HG03139 (cell line): ENCODE measurements around the gene MACF1.
"Not testable (repeated sequence)": the region's sequence is repeated elsewhere in the genome, so short reads cannot be mapped to it uniquely, and the experiment has no call there.

Experiments
- ATAC-seq: cut with Tn5 transposase; IDR thresholded peaks from one replicate; pipeline ENCODE4 v1.9.1; 2021; ENCODE audit not compliant: unreplicated experiment

Gene MACF1

DNA sequence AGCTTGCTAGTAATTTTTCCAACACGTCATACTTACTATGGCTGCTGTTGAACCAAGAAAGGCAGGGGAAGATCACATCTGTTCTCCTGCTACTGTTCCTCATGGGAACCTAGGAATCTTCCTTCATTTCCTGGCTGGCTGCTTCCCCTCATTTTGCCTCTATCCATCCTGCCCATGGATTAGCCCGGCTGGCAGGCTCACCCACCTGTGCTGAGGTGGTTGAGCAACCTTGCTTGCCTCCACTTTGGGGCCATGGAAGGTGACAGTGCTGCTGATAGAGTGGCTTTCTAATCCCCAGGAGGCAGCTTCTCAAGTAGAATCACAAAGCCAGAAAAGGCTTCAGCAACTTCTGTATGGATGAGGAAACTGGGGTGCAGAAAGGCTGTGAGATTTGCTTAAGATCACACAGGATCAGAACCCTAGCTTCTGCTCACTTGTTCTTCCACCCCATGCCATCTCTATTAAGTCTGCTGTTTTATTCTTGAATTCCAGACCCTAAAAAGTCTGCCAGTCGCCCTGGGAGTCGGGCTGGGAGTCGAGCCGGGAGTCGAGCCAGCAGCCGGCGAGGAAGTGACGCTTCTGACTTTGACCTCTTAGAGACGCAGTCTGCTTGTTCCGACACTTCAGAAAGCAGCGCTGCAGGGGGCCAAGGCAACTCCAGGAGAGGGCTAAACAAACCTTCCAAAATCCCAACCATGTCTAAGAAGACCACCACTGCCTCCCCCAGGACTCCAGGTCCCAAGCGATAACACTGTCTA, 280.7 kb downstream of the MACF1 start:
- ATAC-seq = no peak

DNA sequence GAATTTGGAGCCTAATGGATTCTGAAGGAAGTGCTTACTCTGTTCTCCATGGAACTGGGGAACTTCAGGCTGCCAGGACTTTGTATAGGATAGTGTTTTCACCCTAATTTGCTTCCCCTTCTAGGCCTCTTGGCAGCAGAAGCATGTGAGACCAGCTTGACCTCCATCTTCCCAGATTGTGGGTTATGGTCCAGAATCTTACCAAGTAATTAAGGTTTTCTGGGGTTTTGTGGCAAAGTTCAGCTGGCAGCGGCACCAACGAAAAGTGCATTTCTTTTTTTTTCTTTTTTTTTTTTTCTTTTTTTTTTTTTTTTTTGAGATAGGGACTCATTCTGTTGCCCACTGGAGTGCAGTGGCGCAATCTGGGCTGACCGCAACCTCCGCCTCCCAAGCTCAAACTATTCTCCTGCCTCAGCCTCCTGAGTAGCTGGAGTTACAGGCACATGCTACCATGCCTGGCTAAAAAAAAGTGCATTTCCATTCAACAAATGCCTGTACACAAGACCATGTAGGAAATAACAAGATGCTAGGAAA, 283.6 kb downstream of the MACF1 start:
- ATAC-seq = no peak

DNA sequence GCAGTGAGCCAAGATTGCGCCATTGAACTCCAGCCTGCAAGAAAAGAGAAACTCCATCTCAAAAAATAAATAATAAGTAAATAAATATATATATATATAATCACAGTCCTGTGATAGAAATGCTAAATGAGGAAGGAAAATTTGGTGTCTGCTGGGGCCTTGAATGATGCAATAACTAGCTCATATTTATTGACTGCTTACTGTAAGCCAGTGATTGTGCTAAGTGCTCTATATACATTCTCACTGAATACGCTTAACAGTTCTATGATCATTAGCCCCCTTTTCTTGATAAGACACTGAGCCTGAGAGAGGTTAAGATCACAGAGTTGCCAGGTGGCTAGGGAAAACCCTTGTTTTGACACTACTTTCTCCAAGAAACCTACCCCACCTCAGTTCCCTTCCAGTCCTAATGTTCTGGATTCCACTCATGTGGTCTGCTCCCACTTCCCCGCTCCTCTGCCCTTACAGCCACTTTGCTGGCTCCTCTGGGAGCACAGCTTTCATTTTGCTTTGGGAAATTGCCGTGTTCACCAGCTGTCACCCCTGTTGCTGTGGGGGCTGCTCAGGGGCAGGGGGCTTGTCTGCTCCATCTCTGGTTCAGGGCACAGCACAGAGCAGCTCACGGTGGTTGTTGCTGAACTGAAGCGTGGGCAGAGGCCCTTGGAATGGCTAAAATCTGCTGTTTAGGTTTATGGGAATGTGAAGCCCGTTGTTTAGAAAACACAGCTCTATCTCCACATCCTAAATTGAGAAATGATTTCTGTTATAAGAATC, 284.5 kb downstream of the MACF1 start:
- no peak for ATAC-seq

DNA sequence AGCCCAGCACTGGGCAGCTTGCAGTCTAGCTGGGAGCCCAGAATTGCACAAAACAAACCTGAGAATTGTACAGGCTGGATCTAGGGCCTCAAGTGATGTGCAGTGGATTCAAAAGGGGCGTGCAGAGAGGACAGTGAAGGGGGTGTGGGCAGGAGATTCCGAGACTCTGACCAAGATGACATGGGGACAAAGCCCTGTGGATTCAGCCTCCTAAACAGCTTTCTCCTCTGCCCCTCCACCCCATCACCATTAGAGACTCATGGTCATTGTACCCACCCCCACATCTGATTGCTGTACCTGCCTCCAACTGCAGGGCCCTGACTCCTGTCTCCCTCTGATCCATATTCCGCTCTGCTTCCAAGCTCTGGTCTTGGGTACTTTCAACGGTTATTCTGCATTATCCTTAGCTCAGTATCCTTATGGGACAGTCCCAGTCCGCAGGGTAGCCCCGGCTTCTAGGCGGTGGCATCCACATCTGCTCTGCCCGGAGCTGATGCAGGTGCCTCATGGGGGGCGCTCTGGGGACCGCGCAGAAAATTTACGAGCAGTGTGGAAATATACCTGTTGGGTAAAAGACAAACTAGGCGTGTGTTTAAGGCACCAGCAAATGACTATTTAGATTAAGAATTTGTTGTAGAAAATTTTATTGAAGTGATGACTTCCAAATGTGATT, 285.2 kb downstream of the MACF1 start:
- ATAC-seq = no peak

DNA sequence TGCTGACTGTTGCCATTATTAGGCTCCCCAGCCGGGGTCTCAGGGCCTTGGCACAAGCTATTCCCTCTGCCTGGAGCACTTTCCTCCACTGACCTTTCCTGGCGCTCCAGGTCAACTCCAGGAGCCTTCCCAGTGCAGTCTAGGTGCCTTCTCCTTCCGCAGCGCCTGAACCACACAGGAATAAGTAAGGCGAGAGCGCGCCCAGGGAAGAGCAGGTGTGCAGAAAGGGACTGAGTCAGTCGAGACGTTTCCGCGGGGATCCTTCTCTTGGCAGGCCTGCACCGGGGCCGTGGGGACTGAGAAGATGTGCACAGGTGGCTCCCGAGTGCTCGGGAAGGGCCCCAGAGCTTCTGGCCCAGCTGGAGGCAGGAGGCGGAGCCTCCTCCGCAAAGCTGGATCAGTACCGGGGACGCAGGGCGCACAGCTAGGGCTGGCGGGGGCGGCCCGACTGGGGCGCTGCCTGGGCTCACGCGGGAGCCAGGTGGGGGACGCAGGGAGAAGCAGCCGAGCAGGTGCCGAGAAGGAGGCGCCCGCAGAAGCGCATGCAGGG, 286.2 kb downstream of the MACF1 start:
- no peak for ATAC-seq

DNA sequence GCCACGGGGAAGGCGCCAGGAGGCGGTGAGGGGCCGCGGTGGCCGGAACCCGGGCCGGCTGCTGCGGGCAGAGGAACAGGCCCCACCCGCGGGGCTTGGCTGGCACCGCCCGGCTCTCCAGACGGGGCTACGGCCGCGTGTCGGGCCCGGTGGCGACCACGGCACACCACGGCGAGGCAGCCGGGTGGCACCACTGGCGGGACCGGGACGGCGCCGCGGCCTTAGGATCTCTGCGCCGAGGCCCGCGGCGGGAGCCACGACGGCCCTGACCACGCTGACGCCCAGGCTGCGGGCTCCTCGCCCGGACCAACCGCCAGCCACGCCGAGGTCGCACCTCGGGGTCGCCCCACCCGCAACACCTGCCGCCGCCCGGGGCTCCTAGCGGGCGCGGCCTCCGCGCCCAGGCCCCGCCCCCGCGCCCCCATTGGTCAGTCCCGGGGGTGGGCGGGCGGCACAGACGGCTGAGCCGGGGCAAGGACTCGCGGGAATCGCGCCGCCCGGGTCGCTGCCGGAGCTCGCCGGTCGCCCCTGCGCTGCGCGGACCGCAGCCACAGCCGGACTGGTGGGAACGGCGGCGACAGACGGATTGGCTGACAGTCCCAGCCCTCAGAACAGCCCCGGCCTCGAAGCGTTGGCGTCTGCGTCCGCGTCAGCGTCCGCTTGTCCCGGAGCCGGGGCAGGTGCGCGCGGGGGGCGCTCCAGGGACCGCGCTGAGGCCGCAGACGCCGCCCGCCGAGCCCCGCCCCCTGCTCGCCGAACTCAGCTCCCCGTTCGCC, 286.8 kb downstream of the MACF1 start, which contains the start of gene BMP8A:
TSS of gene BMP8A (plus strand) at position 491 of the 776 bp plus-strand sequence. CDS start 356 bp downstream, outside the sequence.
- peak; percentile 62 for ATAC-seq

DNA sequence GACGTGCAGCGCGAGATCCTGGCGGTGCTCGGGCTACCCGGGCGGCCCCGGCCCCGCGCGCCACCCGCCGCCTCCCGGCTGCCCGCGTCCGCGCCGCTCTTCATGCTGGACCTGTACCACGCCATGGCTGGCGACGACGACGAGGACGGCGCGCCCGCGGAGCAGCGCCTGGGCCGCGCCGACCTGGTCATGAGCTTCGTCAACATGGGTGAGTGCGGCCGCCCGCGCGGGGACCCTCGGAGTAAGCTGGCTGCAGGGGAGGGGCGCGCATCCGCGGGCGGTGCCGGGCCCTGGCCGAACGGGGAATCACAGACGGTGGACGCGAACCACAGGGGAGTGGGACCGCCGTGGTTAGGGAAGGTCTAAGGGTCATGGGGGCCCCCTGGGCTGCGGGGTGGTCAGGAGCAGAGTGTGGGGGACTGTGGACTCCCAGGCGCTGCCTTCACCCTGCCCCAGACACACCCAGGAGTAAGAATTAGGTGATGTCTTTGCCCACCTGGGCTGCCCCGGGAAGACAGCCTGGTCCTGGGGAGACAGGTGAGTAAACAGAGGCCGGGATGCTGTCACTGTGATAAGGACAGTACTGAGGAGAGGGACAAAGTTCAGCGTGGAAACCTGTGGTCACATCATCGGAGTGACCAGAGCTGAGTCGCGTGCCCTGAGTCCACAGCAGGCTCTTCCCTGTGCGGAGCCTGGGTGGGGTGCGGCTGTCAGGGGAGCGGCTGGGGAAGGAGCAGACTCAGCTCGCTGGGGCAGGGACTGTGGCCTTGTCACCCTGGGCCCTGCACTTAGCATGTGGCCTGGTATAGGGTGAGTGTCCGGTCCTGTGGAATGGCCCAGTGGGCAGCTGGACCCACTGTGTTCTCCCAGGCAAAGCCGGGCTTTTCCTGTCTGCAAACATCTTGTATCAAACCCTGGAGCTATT, 287.9 kb downstream of the MACF1 start:
- ATAC-seq = not testable (repeated sequence)

DNA sequence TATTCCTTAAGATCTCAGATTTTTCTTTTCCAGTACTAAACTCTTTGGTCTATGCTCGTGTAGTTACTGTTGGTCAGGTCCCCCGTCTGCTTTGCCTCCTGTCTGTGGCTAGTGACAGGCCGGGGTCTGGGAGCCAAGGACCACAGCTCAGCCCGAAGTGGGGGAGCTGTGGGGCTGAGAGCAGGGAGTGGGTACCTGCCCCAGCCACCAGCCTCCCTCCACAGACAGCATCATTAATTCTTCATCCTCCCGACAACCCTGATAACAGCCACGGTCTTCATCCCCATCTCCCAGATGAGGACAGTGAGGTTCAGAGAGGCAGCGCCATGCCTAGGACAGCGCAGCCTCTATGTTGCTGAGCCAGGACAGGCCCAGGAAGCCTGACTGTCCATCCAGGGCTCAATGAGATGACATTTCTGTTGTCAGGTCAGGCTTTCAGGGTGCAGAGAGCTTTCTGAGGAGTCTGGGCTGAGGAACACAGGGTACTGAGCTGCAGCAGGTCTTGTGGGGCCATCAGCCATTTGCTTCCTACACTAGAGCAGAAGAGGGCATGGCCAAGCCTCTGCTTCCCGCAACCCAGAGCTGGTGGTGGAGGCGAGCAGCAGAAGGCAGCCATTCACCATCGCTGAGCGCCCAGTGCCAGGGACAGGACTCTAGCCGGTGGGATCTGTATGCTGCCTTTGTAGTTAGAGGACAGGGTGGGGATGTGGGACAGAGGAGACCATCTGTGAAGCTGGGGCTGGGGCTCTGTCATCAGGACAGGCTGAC, 288.7 kb downstream of the MACF1 start:
- ATAC-seq = not testable (repeated sequence)

DNA sequence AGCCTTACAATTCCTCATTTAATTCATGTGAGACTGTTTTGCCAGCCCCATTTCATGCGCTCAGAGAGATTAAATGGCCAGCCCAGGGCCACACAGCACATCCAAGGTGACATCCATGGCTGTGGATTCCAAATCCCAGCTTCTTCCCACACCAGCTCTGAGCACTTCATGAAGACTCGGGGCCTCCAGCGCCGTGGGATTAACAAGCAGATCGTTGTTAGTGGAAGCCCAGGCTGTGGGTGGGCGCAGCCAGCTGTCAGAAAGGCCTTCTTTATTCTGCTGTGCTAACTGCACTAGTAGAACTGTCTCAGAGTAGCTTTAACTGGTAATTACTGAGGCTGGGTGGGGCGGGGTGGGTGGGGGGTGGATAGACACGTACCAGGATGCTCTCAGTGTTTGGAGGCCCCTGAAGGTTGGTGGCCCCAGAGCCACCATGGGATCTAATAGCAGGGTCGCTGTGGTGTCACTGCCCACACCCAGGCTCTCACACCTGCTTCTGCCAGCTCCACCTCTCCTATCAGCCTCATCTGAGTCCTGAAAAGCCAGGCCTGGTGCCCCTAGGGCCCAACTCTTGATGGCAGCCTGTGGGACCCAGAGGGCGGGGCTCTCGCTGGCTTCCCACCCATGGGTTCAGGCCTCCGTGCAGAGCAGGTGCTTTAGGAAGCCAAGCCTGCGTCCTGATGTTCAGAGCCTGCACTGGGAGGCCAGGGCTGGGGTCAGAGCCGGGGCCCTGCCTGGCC, 290.3 kb downstream of the MACF1 start:
- no peak for ATAC-seq

DNA sequence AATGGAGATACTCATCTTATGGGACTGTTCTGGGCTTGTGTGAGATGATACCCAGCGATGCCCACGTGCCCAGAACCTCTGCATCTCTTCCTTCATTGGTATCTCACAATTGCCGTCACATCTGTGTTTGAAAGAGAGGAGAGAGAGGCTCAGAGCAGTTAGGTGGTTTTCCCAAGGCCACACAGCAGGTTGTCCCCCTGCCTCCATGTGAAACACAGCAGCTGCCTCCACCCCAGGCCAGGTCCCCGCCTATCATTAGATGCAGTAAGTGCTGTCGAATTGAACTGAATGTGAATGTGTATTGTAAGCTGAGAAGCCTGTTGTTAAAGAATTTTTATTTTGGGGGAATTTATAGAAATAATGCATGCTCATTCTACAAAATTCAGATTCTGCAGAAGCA, 292.0 kb downstream of the MACF1 start:
- not testable (repeated sequence) for ATAC-seq

DNA sequence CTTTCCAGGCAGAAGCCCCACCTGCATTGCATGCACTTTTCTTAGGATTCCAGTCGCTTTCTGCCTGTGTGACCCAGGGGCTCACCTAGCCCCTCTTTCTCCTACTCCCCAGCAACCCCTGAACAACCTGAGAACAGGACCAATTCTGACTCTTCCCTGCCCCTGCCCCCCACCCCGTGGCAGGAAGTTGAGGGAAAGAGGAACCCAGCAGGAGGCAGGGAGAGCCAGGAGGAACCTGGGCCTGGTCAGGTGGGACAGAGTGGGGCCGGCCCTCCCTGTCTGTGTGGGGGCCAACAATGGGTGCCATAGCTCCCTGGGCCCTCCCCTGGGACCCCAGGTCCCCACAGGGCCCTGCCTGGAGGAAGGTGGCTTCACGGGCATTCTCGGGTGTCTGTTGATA, 293.1 kb downstream of the MACF1 start:
- no peak for ATAC-seq

DNA sequence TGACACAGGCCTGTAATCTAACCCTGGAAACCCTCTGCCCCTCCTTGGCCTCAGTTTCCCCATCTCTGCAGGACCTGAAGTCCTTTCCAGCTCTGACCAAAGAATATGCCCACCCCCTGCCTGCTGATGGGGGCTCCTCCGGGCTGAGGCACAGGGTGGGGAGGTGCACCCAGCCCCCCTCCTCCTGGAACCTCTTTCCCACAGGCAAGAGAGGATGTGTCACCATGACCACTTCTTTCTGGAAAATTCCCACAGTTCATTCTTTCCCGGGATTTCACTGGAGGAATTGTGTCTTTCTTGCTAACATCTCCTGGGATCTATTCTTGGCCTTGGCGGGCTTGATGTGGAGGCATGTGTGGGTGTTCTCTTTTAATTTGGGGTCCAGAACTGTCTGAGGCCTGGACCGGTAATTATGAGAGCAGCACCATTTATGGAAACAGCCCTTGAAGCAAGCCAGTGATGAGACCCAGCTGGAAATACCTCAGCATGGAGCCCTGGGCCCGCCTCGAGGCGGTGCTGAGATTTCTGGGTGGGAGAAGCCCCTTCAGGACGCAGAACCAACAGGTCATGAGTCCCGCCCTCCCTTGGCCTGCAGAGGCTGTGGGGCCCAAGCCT, 293.7 kb downstream of the MACF1 start:
- not testable (repeated sequence) for ATAC-seq

DNA sequence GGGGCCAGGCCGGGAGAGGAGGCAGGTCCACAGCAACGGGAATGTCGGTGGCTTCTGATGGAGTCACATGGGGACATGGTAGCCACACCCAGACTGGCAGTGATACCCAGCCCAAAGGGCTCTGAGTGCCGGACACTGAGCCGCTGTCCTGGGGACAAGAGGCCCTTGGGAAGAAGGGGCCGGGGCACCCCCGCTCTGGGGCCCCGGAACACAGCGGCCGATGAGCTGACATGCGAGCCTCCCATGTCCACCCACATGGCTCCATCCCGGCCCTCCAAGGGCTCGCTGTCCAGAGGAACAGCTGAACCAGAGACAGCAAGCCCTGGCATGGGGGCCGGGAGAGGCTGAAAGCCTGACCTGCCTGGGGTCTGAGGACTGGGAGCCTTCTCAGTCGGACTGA, 294.3 kb downstream of the MACF1 start:
- not testable (repeated sequence) for ATAC-seq

DNA sequence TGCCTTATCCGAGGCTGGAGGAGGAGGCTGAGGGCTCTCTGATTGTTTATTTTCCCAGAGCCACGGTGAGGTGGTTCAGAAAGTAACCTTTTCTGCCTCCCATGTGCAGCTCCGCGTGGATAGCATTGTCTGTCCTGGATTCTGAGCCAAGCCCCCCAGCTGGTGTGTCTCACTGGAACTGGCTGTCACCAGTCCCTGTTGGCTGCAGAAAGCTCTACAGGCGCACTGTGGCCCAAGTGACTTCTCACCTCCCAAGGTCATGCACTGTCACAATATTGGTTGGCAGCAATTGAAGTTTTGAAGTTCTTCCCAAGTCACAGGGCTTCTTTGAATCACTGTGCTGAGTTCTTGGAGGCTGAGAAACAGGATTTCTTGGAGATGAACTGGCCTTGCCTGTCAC, 295.2 kb downstream of the MACF1 start:
- ATAC-seq = no peak

DNA sequence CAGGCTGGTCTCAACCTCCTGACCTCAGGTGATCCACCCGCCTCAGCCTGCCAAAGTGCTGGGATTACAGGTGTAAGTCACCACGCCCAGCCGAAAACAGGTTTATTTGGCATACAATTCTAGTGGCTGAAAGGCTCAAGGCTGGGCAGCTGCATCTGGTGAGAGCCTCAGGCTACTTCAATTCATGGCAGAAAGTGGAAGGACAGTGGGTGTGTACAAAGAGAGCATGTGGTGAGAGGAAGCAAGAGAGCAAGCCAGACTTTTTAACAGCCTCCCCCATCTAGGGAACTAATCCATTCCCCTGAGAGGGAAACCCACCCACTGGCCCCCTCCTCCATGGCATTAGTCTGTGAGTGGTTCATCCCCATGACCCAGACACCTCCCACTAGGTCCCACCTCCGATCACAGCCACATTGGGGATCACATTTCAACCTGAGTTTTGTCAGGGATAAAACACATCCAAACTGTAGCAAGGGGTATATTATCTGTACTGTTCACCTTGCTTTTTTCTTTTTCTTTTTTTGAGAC, 296.4 kb downstream of the MACF1 start:
- ATAC-seq = no peak

DNA sequence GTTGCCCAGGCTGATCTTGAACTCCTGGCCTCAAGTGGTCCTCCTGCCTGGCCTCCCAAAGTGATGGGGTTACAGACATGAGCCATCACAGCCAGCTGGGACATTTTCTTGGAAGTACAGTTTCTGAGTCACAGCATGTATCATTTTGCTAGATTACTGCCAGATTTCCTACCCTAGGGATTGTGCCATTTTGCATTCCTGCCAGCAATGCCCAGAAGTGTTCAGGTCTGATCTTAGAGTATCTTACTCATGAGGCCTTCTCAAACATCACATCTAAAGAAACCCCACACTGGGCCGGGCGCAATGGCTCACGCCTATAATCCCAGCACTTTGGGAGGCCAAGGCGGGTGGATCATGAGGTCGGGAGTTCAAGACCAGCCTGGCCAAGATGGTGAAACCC, 297.2 kb downstream of the MACF1 start:
- no peak for ATAC-seq

DNA sequence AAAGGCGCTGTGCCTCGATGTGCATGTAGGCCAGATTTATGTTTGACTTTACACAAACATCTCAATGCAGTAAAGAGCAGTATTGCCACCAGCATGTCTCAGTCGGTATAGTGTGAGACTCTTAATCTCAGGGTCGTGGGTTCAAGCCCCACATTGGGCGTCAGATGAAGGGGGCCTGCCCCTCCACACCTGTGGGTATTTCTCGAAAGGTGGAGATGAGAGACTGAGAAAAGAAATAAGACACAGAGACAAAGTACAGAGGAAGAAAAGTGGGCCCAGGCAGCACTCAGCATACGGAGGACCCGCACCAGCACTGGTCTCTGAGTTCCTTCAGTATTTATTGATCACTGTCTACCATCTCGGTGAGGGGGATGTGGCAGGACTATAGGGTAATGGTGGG, 299.9 kb downstream of the MACF1 start:
- not testable (repeated sequence) for ATAC-seq
